Large intestine (tissue), 3 donors: ENCODE measurements around the gene CBFB. TPM values are rescaled to one million over a fixed set of nuclear protein-coding genes. Genes with fewer than 3 reads are reported as not detected.

ENCODE experiments used
- DNase-seq, 2 donors: peaks; one replicate each; pipeline versions ENCODE4 v3.0.0 to v3.0.0-alpha.2; 2013
- H3K27ac ChIP-seq: one replicate; pipeline ENCODE4 v1.5.1; 2013; ENCODE audit warnings: low read length
- H3K27me3 ChIP-seq: 2 replicates; pipeline ENCODE4 v1.6.1; 2013; ENCODE audit warnings: low read length; ENCODE audit not compliant: control insufficient read depth, insufficient read depth
- H3K36me3 ChIP-seq: 2 replicates; pipeline ENCODE4 v1.6.1; 2013; ENCODE audit warnings: low read length; ENCODE audit not compliant: control insufficient read depth, insufficient read depth
- H3K4me1 ChIP-seq: one replicate; pipeline ENCODE4 v1.6.1; 2013; ENCODE audit warnings: low read length; ENCODE audit not compliant: control insufficient read depth, insufficient read depth
- H3K4me3 ChIP-seq: one replicate; pipeline ENCODE4 v1.5.1; 2013; ENCODE audit warnings: low read length
- H3K9me3 ChIP-seq: one replicate; pipeline ENCODE4 v1.6.1; 2013; ENCODE audit warnings: mild to moderate bottlenecking, low read depth, low read length, moderate library complexity; ENCODE audit not compliant: control insufficient read depth
- WGBS: methylation state at CpG from one replicate; pipeline ENCODE4 v1.1.5; 2013; ENCODE audit warnings: low lambda C conversion rate; ENCODE audit not compliant: insufficient coverage; 5-methylcytosine and 5-hydroxymethylcytosine counted together
- polyA plus RNA-seq: library from polyadenylated mRNA; unstranded; fragments of 120-200 nt; gene quantifications from one replicate; pipeline ENCODE4 v1.2.1, GENCODE V29; 2013

Gene CBFB
- polyA plus RNA-seq, 1 donor, result 25.1 TPM

GRCh38 chr16:67071476-67072048 is 42.6 kb downstream of the CBFB start:
- no peak overlapping the region for H3K27ac ChIP-seq
- H3K4me3 ChIP-seq, result no peak overlapping the region
- no peaks in the 10 kb centered on the region for H3K4me1 ChIP-seq
- no peaks in the 10 kb centered on the region for H3K9me3 ChIP-seq
- no peaks in the 10 kb centered on the region for H3K27me3 ChIP-seq
- no CpG with 5 or more reads among the region's 4 CpGs for WGBS
- H3K36me3 ChIP-seq, result peaks cover 42% of the 10 kb centered on the region
- no peak for DNase-seq

- H3K4me3 ChIP-seq, result no peak overlapping the region
- no peaks in the 10 kb centered on the region for H3K9me3 ChIP-seq
- WGBS, result no CpG with 5 or more reads among the region's 2 CpGs
- no peak for DNase-seq
- H3K27ac ChIP-seq, result no peak overlapping the region
- H3K27me3 ChIP-seq, result no peaks in the 10 kb centered on the region
- H3K4me1 ChIP-seq, result no peaks in the 10 kb centered on the region
- peaks cover 24% of the 10 kb centered on the region for H3K36me3 ChIP-seq
Measured at GRCh38 chr16:67075331-67075730, 46.4 kb downstream of the CBFB start.

- Histone ChIP-seq H3K27ac (no peak overlapping the region), H3K27me3 (no peaks in the 10 kb centered on the region), H3K36me3 (peaks cover 25% of the 10 kb centered on the region), H3K4me3 (no peak overlapping the region), H3K4me1 (no peaks in the 10 kb centered on the region), H3K9me3 (no peaks in the 10 kb centered on the region)
- WGBS, result no CpG with 5 or more reads among the region's 4 CpGs
- DNase-seq, result peak in 1 of 2 donors; percentile 45
Measured at GRCh38 chr16:67077871-67078270, 48.9 kb downstream of the CBFB start.

GRCh38 chr16:67082100-67082499 is 53.2 kb downstream of the CBFB start:
- Histone ChIP-seq H3K4me1 (no peaks in the 10 kb centered on the region), H3K4me3 (no peak overlapping the region), H3K36me3 (peaks cover 18% of the 10 kb centered on the region), H3K27me3 (no peaks in the 10 kb centered on the region), H3K27ac (no peak overlapping the region), H3K9me3 (no peaks in the 10 kb centered on the region)
- 97% methylated on average over 4 of the region's 6 CpGs for WGBS
- DNase-seq, result no peak

- no peak for DNase-seq
- no peak overlapping the region for H3K27ac ChIP-seq
- H3K4me1 ChIP-seq, result no peaks in the 10 kb centered on the region
- H3K27me3 ChIP-seq, result no peaks in the 10 kb centered on the region
- no peak overlapping the region for H3K4me3 ChIP-seq
- WGBS, result no CpG with 5 or more reads among the region's 1 CpG
- peaks cover 18% of the 10 kb centered on the region for H3K36me3 ChIP-seq
- no peaks in the 10 kb centered on the region for H3K9me3 ChIP-seq
Measured at GRCh38 chr16:67082891-67083290, 53.9 kb downstream of the CBFB start.

GRCh38 chr16:67084345-67085028 is 55.5 kb downstream of the CBFB start:
- Histone ChIP-seq H3K4me1 (no peaks in the 10 kb centered on the region), H3K27me3 (no peaks in the 10 kb centered on the region), H3K36me3 (peaks cover 19% of the 10 kb centered on the region), H3K27ac (no peak overlapping the region), H3K4me3 (no peak overlapping the region), H3K9me3 (no peaks in the 10 kb centered on the region)
- WGBS, result 88% methylated on average over 1 of the region's 4 CpGs
- DNase-seq, result no peak

GRCh38 chr16:67086822-67087221 is 57.9 kb downstream of the CBFB start:
- Histone ChIP-seq H3K27me3 (no peaks in the 10 kb centered on the region), H3K36me3 (peaks cover 15% of the 10 kb centered on the region), H3K4me1 (no peaks in the 10 kb centered on the region), H3K9me3 (no peaks in the 10 kb centered on the region), H3K27ac (no peak overlapping the region), H3K4me3 (no peak overlapping the region)
- no peak for DNase-seq

- Histone ChIP-seq H3K36me3 (peaks cover 13% of the 10 kb centered on the region), H3K4me3 (no peak overlapping the region), H3K27me3 (no peaks in the 10 kb centered on the region), H3K27ac (no peak overlapping the region), H3K4me1 (no peaks in the 10 kb centered on the region), H3K9me3 (no peaks in the 10 kb centered on the region)
- WGBS, result no CpG with 5 or more reads among the region's 1 CpG
- DNase-seq, result no peak
Measured at GRCh38 chr16:67087291-67087690, 58.3 kb downstream of the CBFB start.

GRCh38 chr16:67087803-67088202 is 58.9 kb downstream of the CBFB start:
- H3K9me3 ChIP-seq, result no peaks in the 10 kb centered on the region
- peaks cover 12% of the 10 kb centered on the region for H3K36me3 ChIP-seq
- H3K27me3 ChIP-seq, result no peaks in the 10 kb centered on the region
- DNase-seq, result no peak
- H3K27ac ChIP-seq, result no peak overlapping the region
- H3K4me3 ChIP-seq, result no peak overlapping the region
- no peaks in the 10 kb centered on the region for H3K4me1 ChIP-seq

- no peaks in the 10 kb centered on the region for H3K4me1 ChIP-seq
- no peak overlapping the region for H3K4me3 ChIP-seq
- H3K27ac ChIP-seq, result no peak overlapping the region
- H3K36me3 ChIP-seq, result peaks cover 7% of the 10 kb centered on the region
- no peaks in the 10 kb centered on the region for H3K9me3 ChIP-seq
- WGBS, result 90% methylated on average over 2 of the region's 4 CpGs
- DNase-seq, result no peak
- H3K27me3 ChIP-seq, result no peaks in the 10 kb centered on the region
Measured at GRCh38 chr16:67088551-67088950, 59.6 kb downstream of the CBFB start.

GRCh38 chr16:67089101-67089500 is 60.2 kb downstream of the CBFB start:
- peaks cover 7% of the 10 kb centered on the region for H3K36me3 ChIP-seq
- no peaks in the 10 kb centered on the region for H3K4me1 ChIP-seq
- no peaks in the 10 kb centered on the region for H3K9me3 ChIP-seq
- DNase-seq, result no peak
- no peaks in the 10 kb centered on the region for H3K27me3 ChIP-seq
- no peak overlapping the region for H3K4me3 ChIP-seq
- H3K27ac ChIP-seq, result no peak overlapping the region
